Right lobe of liver (tissue), 6 donors: ENCODE data around the gene PTPRM. TPM values are rescaled to one million over a fixed set of nuclear protein-coding genes. Genes with fewer than 3 reads are reported as not detected.

Source experiments
- ATAC-seq, 4 donors: fragments of 200-7000 bp; cut with Tn5 transposase; one replicate each; pipeline ENCODE4 v1.9.1; 2020; ENCODE audit warnings: mild to moderate bottlenecking in 4 of 4, moderate library complexity in 4 of 4
- DNase-seq, 3 donors: peaks; one replicate each; pipeline ENCODE4 v3.0.0-alpha.2; 2020
- H3K27ac ChIP-seq, 3 donors: fragments of 200-600 bp; one replicate each; pipeline ENCODE4 v1.8.0; 2022
- H3K27me3 ChIP-seq, 2 donors: fragments of 200-600 bp; one replicate each; pipeline ENCODE4 v1.8.0; 2022
- H3K36me3 ChIP-seq, 4 donors: fragments of 200-600 bp; sonication (generic) in 1 of 4; one replicate each; pipeline versions ENCODE4 v1.5.1 to v1.8.0; 2017 to 2022; ENCODE audit warnings: control low read depth in 1 of 4
- H3K4me1 ChIP-seq, 4 donors: fragments of 200-600 bp; sonication (generic) in 1 of 4; one replicate each; pipeline versions ENCODE4 v1.5.1 to v1.8.0; 2017 to 2022; ENCODE audit warnings: control low read depth in 1 of 4
- H3K4me3 ChIP-seq, 3 donors: fragments of 200-600 bp; one replicate each; pipeline ENCODE4 v1.8.0; 2022
- H3K9me3 ChIP-seq, 4 donors: fragments of 200-600 bp; sonication (generic) in 1 of 4; one replicate each; pipeline versions ENCODE4 v1.5.1 to v1.8.0; 2017 to 2022; ENCODE audit warnings: control low read depth in 1 of 4
- POLR2A ChIP-seq: fragments of 450-650 bp; IDR thresholded peaks from one replicate; pipeline ENCODE4 v1.6.1; 2017; ENCODE audit warnings: antibody characterized with exemption, mild to moderate bottlenecking
- WGBS: methylation state at CpG from one replicate; pipeline ENCODE4 v1.1.6; 2018; ENCODE audit warnings: low coverage, low lambda C conversion rate; ENCODE audit not compliant: insufficient coverage; ENCODE audit errors: missing lambda C conversion rate; 5-methylcytosine and 5-hydroxymethylcytosine counted together
- intact Hi-C, 2 donors: fragments of 100-400 bp; cut with DNase I; formaldehyde crosslinking; loops; one replicate each; pipeline versions ENCODE4 v1.11.2 to v1.14.1; 2022
- total RNA-seq, 6 experiments: library from RNA; depleted of rRNA in 2 of 6; stranded (reverse); fragments of >200 nt in 2 of 6; fragmentation: NEBNext Ultra II Directional in 3 of 6; extraction: Animal tissue kit (Norgen Biotek cat#: 25700) in 3 of 6; gene quantifications; one replicate each; pipeline versions ENCODE4 v1.1.0 to v1.2.4, GENCODE V29; 2016 to 2023
- TF ChIP-seq, protein P1 (sequence below), 4 donors: fragments of 200-600 bp in 3 of 4; fragments of 450-650 bp in 1 of 4; IDR thresholded peaks; one replicate each; pipeline versions ENCODE4 v1.5.1 to v1.8.0; 2016 to 2022; ENCODE audit warnings: antibody characterized with exemption in 4 of 4, mild to moderate bottlenecking in 2 of 4
- donor health status: DM: no; HTN: yes; CAD: no.
- donor health status: DM: no; HTN: no; CAD: no.
- donor health status: DM: no; HTN: no; CAD: no.
- donor health status: DM: no; HTN: yes; CAD: no.
- donor health status: DM: no; HTN: yes; CAD: no.

The PTPRM gene
- total RNA-seq, 6 experiments from 2014 or later = 15.1 to 45.7 (median 26.5) TPM

DNA sequence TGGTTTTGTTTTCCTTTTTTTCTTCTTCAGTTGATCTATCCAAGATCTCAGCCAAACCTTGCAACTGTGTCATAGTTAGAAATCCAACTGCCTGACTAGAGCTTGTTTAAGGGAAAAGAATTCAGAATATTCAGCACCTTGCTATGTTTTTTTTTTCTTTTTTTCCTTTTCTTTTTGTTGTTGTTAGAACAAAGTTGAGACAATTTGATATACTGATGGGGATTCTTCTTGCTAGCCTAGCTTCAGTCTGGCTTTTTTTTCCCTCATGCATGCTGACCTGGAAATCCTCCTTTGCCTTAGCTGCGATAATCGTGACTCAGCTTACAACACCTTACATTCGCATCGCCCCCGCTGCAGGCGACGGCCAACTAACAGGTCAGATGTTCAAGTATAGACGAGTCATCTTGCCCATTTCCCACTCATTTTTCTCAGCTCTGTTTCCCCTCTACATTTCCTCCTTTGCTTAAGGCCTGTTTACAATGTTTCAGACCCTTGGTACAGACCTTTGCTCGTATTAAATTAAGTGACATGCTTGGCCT is 554.9 kb downstream of the PTPRM start:
- ATAC-seq (no peak), DNase-seq (no peak)
- no peaks in the 10 kb centered on the region for H3K36me3 ChIP-seq
- intact Hi-C loops = no loop called here
- H3K27me3 ChIP-seq = no peaks in the 10 kb centered on the region
- no peak overlapping the region for H3K27ac ChIP-seq
- H3K9me3 ChIP-seq = no peaks in the 10 kb centered on the region
- TF ChIP-seq, protein P1, sequence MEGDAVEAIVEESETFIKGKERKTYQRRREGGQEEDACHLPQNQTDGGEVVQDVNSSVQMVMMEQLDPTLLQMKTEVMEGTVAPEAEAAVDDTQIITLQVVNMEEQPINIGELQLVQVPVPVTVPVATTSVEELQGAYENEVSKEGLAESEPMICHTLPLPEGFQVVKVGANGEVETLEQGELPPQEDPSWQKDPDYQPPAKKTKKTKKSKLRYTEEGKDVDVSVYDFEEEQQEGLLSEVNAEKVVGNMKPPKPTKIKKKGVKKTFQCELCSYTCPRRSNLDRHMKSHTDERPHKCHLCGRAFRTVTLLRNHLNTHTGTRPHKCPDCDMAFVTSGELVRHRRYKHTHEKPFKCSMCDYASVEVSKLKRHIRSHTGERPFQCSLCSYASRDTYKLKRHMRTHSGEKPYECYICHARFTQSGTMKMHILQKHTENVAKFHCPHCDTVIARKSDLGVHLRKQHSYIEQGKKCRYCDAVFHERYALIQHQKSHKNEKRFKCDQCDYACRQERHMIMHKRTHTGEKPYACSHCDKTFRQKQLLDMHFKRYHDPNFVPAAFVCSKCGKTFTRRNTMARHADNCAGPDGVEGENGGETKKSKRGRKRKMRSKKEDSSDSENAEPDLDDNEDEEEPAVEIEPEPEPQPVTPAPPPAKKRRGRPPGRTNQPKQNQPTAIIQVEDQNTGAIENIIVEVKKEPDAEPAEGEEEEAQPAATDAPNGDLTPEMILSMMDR (IDR thresholded peaks at IDR 0.05) = no peak
- no peak for TF ChIP-seq POLR2A
- H3K4me3 ChIP-seq = no peak overlapping the region
- WGBS = 78% methylated on average over 9 of the region's 9 CpGs
- peaks cover 0 to 5% (median 0%) of the 10 kb centered on the region in 4 donors for H3K4me1 ChIP-seq

DNA sequence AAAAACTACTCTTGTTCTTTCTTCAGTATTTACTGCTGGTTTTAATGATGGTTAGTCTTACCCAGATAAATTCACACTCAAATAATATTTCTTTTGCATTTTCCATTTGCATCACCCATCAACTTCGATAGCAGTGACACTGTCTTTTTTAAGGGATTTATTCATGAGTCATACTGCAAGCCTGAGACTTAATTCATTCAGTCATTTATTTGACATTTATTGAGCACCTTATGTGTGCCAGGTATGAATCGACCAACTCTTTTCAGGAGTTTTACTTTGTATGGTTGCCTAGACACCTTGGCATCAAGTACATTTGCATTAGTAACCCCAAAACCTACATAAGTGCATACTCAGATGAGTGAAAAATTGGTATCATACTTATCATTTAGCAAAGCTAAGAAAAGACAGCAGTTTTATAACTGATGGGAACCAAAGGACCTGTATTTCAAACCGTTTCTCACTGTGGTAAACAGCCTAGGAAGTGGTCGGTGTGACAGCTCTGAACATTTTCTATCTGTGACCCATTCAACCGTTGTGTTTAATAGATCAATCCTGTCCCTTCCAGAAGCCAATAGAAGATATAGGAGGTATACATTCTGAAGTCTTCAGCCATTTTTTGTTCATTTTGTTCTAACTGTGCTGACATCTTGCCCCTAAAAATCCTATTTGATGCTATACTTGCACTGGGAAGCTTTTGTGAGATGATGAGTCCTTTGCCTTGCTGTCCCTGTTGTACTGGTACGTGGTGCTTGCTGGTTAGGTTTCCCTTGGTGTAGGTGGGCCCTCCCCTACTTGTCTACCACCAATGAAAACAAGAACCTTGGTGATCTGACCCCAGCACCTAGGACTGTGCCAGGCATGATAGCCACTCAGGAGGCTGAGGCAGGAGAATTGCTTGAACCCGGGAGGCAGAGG is 557.4 kb downstream of the PTPRM start:
- H3K27ac ChIP-seq = no peak overlapping the region
- H3K9me3 ChIP-seq = no peaks in the 10 kb centered on the region
- 59% methylated on average over 7 of the region's 7 CpGs for WGBS
- no peak for ATAC-seq
- no peak for DNase-seq
- no peaks in the 10 kb centered on the region for H3K4me1 ChIP-seq
- intact Hi-C loops = no loop called here
- no peak for TF ChIP-seq POLR2A
- TF ChIP-seq, protein P1 (IDR thresholded peaks at IDR 0.05) = no peak
- no peaks in the 10 kb centered on the region for H3K36me3 ChIP-seq
- H3K4me3 ChIP-seq = no peak overlapping the region
- H3K27me3 ChIP-seq = no peaks in the 10 kb centered on the region

DNA sequence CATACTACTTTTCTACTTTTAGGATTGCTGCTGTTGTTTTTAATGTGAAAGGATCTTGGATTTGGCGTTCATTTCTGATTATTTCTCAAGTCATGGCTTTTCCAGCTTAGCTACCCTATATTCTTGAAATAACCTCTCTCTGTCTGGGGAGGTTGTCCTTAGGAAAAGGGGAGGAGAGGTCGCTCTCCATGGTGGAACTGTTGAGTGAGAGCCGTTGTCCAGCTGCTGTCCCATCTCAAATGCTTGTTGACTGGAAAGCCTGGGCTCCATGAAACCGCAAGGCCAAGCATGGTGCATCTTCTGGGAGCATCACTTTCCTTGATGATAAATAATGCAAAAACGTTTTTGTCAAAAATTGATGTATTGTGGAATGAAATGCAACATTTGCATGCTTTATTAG is 563.0 kb downstream of the PTPRM start:
- WGBS = 74% methylated on average over 5 of the region's 5 CpGs
- Histone ChIP-seq H3K9me3 (no peaks in the 10 kb centered on the region), H3K27ac (no peak overlapping the region), H3K4me1 (no peaks in the 10 kb centered on the region), H3K27me3 (no peaks in the 10 kb centered on the region), H3K4me3 (no peak overlapping the region), H3K36me3 (no peaks in the 10 kb centered on the region)
- no peak for ATAC-seq
- intact Hi-C loops = no loop called here
- TF ChIP-seq, protein P1 (IDR thresholded peaks at IDR 0.05) = no peak
- no peak for TF ChIP-seq POLR2A
- DNase-seq = no peak

DNA sequence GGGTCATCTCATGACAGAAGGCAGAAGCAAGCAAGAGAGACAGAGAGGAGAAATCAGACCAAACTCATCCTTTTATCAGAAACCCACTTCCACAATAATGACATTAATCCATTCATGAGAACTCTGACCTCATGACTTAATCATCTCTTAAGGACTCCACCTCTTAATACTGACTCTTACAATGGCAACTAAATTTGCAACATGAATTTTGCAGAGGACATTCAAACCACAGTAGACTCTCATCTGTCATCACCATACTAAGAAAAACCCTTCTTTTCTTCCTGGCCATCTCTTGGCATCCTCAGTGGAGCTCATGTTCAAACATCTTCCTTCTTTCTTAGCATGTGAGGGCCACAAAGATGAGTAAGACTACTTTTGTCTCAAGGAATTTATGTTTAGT is 565.9 kb downstream of the PTPRM start:
- no peaks in the 10 kb centered on the region for H3K9me3 ChIP-seq
- TF ChIP-seq, protein P1 (IDR thresholded peaks at IDR 0.05) = no peak
- no peak for TF ChIP-seq POLR2A
- intact Hi-C loops = no loop called here
- H3K4me1 ChIP-seq = no peaks in the 10 kb centered on the region
- DNase-seq (no peak), ATAC-seq (no peak)
- no peak overlapping the region for H3K4me3 ChIP-seq
- no peaks in the 10 kb centered on the region for H3K36me3 ChIP-seq
- no peak overlapping the region for H3K27ac ChIP-seq
- no peaks in the 10 kb centered on the region for H3K27me3 ChIP-seq
